ENCODE measurements around the gene PRR22.

Gene PRR22

DNA sequence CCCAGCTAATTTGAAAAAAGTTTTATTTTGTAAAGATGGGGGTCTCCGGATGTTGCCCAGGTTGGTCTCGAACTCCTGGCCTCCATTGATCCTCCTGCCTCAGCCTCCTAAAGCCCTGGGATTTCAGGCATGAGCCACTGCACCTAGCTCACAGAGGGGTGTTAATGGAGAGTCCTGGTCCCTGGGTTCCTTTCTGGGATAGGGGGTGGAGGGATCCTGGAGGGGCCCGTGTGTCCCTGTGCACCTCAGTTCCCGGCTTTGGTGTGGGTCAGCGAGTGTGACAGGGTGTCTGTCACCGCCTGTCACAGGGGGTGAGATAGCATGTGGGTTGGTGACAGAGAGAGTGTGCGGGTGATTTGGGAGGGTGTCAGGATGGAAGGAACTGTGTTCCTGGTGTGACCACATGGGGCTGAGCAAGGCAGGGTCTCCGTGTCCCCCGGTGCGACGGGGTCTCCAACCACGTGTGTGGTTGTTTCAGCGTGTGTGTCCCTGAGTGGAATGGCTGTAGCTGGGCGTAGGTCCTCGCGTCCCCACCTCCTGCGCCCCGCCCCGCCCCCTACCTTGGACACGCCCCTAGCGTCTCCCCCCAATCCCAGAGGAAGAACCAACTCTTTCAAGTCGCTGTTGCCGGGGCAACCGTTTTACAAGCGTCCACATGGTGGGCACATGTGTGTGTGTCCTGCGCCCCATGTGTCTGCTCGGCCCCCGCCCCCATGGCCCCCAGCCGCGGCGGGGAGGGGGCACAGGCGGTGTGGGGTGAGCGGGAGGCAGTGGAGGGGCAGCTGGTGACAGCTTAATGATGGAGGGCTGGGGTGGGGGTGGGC, 17.5 kb upstream of the PRR22 start:
- Histone ChIP-seq H3K36me3 (ENCODE audit: control insufficient read depth in 2 of 2, insufficient read depth in 2 of 2, low read length in 2 of 2) (no peaks in the 10 kb centered on the region), H3K27ac (ENCODE audit: low read length) (no peak overlapping the region), H3K4me3 (ENCODE audit: low read length in 2 of 2) (no peak overlapping the region), H3K9me3 (ENCODE audit: control insufficient read depth in 2 of 2, low read length in 2 of 2) (no peaks in the 10 kb centered on the region), H3K4me1 (ENCODE audit: control insufficient read depth, insufficient read depth, low read length) (peaks cover 28% of the 10 kb centered on the region), H3K9ac (ENCODE audit: low read length in 2 of 2) (no peak overlapping the region), H3K27me3 (ENCODE audit: control insufficient read depth in 1 of 2, insufficient read depth in 2 of 2, low read length in 2 of 2) (peaks cover 6 to 9% of the 10 kb centered on the region in 2 donors)

DNA sequence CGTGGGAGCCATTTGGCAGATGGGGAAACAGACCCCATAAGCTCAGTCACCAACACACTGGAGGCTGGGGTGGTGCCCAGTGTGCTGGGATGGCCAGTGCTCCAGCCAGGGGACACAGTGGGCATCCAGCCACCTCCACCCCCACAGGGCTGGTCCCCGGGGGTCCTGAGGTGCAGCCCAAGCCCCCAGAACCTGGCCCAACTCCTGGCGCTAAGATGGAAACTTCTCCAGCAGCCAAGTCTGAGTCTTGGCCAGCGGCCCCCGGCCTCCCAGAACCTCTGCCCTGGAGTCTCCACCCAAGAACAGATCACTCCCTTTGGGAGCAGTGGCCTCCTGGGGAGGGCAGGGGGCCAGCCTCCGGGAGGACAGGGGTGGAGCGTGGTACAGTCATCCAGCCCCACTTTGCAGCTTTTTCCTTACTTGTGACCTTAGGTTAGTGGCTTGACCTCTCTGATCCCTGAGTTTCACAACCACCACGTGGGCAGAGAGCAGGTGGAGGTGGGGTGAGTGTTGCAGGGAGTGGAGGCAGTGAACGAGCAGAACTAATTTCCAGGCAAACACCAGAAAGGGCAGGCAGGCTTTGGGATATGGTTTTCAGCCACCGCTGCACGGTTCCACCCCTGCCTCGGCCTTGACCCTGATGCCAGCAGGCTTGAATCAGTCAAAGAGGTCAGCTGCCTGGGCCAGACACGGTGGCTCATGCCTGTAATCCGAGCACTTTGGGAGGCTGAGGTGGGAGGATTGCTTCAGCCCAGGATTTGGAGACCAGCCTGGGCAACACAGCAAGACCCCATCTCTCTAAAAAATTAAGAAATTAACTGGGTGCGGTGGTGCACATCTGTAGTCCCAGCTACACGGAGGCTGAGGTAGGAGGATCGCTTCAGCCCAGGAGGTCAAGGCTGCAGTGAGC, 16.1 kb upstream of the PRR22 start:
- H3K27me3 ChIP-seq (ENCODE audit: control insufficient read depth in 1 of 2, insufficient read depth in 2 of 2, low read length in 2 of 2), result peaks cover 6 to 9% of the 10 kb centered on the region in 2 donors
- no peak overlapping the region for H3K9ac ChIP-seq (ENCODE audit: low read length in 2 of 2)
- H3K27ac ChIP-seq (ENCODE audit: low read length), result no peak overlapping the region
- H3K36me3 ChIP-seq (ENCODE audit: control insufficient read depth in 2 of 2, insufficient read depth in 2 of 2, low read length in 2 of 2), result no peaks in the 10 kb centered on the region
- H3K9me3 ChIP-seq (ENCODE audit: control insufficient read depth in 2 of 2, low read length in 2 of 2), result no peaks in the 10 kb centered on the region
- peaks cover 21% of the 10 kb centered on the region for H3K4me1 ChIP-seq (ENCODE audit: control insufficient read depth, insufficient read depth, low read length)
- no peak overlapping the region for H3K4me3 ChIP-seq (ENCODE audit: low read length in 2 of 2)

DNA sequence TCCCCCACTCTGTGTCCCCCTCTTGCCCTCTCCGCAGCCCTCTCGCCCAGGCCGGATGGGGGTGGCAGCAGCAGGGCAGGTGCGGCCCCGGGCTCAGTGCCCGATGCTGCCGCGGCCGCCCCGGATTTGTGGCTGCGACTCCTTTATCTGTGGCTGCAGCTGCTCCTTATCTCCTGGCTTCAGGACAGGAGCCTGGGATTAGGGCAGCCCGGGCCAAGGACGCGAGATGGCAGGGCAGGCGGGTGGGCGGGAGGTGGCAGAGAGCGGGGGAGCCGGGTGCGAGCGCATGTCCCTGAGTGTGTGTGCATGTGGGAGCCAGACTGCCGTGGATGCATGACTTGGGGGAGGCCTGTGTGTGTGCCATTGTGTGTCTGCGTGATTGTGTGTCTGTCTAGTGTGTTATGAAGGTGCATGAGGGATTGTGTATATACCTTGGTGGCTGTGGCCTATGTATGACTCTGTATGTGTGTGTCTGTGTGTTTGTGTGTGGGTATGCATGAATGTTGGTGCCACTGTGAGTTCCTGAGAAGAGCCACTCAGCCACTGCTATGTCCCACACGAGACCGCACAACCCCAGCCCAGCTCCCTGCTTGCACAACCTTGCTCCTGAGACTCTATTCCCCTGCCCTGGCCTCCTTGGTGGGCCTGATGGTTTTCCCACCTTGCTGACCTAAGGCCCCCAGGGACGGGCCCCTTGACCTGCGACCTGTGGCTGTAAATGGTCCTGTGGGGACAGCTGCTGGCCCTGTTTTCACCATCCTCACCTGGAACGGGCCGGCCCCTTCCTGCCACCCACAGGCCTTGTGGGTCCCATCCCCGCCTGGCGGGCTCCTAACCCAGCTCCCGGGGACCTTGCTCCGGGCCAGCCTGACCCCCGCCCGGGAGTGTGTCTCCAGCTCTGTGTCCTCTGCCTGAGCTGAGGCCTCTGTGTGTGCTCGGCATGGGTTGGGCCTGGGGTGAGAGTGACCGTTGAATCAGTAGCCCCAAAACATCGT, 15.0 kb upstream of the PRR22 start:
- peaks cover 6 to 8% of the 10 kb centered on the region in 2 donors for H3K27me3 ChIP-seq (ENCODE audit: control insufficient read depth in 1 of 2, insufficient read depth in 2 of 2, low read length in 2 of 2)
- H3K36me3 ChIP-seq (ENCODE audit: control insufficient read depth in 2 of 2, insufficient read depth in 2 of 2, low read length in 2 of 2), result no peaks in the 10 kb centered on the region
- no peak overlapping the region for H3K9ac ChIP-seq (ENCODE audit: low read length in 2 of 2)
- H3K4me1 ChIP-seq (ENCODE audit: control insufficient read depth, insufficient read depth, low read length), result peaks cover 18% of the 10 kb centered on the region
- H3K9me3 ChIP-seq (ENCODE audit: control insufficient read depth in 2 of 2, low read length in 2 of 2), result no peaks in the 10 kb centered on the region
- H3K27ac ChIP-seq (ENCODE audit: low read length), result no peak overlapping the region
- no peak overlapping the region for H3K4me3 ChIP-seq (ENCODE audit: low read length in 2 of 2)

DNA sequence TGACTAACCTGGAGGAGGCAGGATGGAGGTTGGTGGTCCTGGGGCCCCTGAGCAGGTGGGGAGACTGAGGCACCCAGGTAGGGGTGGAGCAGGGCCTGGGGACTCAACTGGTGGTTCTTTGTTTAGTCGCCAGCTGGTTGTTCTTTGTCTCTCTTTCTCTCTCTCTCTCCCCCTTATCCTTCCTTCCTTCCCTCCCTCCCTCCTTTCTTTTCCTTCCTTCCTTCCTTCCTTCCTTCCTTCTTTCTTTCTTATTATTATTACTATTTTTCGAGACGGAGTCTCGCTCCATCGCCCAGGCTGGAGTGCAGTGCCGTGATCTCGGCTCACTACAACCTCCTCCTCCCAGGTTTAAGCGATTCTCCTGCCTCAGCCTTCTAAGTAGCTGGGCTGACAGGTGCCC, 13.7 kb upstream of the PRR22 start:
- H3K4me1 ChIP-seq (ENCODE audit: control insufficient read depth, insufficient read depth, low read length), result peaks cover 7% of the 10 kb centered on the region
- H3K27ac ChIP-seq (ENCODE audit: low read length), result no peak overlapping the region
- no peak overlapping the region for H3K9ac ChIP-seq (ENCODE audit: low read length in 2 of 2)
- H3K4me3 ChIP-seq (ENCODE audit: low read length in 2 of 2), result no peak overlapping the region
- no peaks in the 10 kb centered on the region for H3K9me3 ChIP-seq (ENCODE audit: control insufficient read depth in 2 of 2, low read length in 2 of 2)
- H3K27me3 ChIP-seq (ENCODE audit: control insufficient read depth in 1 of 2, insufficient read depth in 2 of 2, low read length in 2 of 2), result peaks cover 0 to 6% of the 10 kb centered on the region in 2 donors
- H3K36me3 ChIP-seq (ENCODE audit: control insufficient read depth in 2 of 2, insufficient read depth in 2 of 2, low read length in 2 of 2), result no peaks in the 10 kb centered on the region

DNA sequence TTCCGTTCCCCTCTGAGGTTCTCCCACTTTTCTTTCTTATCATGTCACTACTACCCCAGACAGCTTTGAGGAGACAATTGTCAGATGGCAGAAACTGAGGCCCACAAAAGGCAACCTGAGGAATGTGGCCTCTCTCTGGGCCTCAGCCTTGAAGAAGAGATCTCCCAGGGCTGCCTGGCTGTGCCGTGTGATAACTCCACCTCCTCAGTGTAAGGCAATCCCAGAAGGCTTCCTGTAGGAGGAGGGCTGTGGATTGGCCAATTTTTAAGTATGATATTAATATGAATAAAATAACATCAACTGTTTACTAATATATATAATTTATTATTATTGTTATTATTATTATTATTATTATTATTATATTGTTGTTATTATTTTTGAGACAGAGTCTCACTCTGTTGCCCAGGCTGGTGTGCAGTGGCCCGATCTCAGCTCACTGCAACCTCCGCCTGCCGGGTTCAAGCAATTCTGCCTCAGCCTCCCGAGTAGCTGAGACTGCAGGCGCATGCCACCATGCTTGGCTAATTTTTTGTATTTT, 10.9 kb upstream of the PRR22 start:
- Histone ChIP-seq H3K9me3 (ENCODE audit: control insufficient read depth in 2 of 2, low read length in 2 of 2) (no peaks in the 10 kb centered on the region), H3K4me1 (ENCODE audit: control insufficient read depth, insufficient read depth, low read length) (peaks cover 3% of the 10 kb centered on the region)

DNA sequence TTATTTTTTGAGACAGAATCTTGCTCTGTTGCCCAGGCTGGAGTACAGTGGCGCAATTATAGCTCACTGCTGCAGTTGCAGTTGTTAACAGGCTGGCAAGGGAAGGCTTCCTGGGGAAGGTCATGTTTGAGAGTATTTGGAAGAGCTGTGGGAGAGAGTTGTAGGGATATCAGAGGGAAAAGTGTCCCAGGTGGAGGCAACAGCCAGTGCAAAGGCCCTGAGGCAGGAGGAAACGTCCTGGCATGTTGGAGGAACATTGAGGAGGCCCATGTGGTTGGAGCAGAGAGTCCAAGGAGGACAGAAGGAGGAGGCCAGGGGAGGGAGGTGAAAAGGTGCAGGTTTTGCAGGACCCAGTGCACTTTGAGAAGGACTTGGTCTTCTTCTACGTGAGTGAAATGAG, 8.6 kb upstream of the PRR22 start:
- Histone ChIP-seq H3K9me3 (ENCODE audit: control insufficient read depth in 2 of 2, low read length in 2 of 2) (no peaks in the 10 kb centered on the region), H3K27ac (ENCODE audit: low read length) (no peak overlapping the region), H3K9ac (ENCODE audit: low read length in 2 of 2) (no peak overlapping the region), H3K36me3 (ENCODE audit: control insufficient read depth in 2 of 2, insufficient read depth in 2 of 2, low read length in 2 of 2) (peaks cover 9 to 12% of the 10 kb centered on the region in 2 donors), H3K4me1 (ENCODE audit: control insufficient read depth, insufficient read depth, low read length) (peaks cover 6% of the 10 kb centered on the region), H3K4me3 (ENCODE audit: low read length in 2 of 2) (no peak overlapping the region), H3K27me3 (ENCODE audit: control insufficient read depth in 1 of 2, insufficient read depth in 2 of 2, low read length in 2 of 2) (no peaks in the 10 kb centered on the region)

More for the DNA sequence above, 10.9 kb upstream of the PRR22 start:
- no peak overlapping the region for H3K9ac ChIP-seq (ENCODE audit: low read length in 2 of 2)
- H3K36me3 ChIP-seq (ENCODE audit: control insufficient read depth in 2 of 2, insufficient read depth in 2 of 2, low read length in 2 of 2), result no peaks in the 10 kb centered on the region
- H3K27me3 ChIP-seq (ENCODE audit: control insufficient read depth in 1 of 2, insufficient read depth in 2 of 2, low read length in 2 of 2), result peaks cover 0 to 2% of the 10 kb centered on the region in 2 donors
- H3K4me3 ChIP-seq (ENCODE audit: low read length in 2 of 2), result no peak overlapping the region
- H3K27ac ChIP-seq (ENCODE audit: low read length), result no peak overlapping the region

DNA sequence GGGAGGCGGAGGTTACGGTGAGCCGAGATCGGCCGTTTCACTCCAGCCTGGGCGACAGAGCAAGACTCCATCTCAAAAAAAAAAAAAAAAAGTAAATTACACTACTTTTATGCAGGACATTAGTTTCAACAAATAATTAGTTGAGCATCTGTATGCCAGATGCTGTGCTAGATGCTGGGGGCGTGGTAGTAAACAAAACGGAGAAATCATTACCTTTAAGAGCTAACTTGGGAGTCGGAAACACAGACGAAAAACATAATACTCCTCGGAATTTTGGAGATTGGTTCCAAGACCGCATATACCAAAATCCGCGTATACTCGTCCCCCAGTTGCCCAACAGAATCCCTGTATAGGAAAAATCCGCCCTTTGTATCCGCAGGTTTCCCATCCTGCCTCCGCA, 7.7 kb upstream of the PRR22 start:
- no peak overlapping the region for H3K9ac ChIP-seq (ENCODE audit: low read length in 2 of 2)
- no peaks in the 10 kb centered on the region for H3K27me3 ChIP-seq (ENCODE audit: control insufficient read depth in 1 of 2, insufficient read depth in 2 of 2, low read length in 2 of 2)
- peaks cover 6% of the 10 kb centered on the region for H3K4me1 ChIP-seq (ENCODE audit: control insufficient read depth, insufficient read depth, low read length)
- H3K27ac ChIP-seq (ENCODE audit: low read length), result no peak overlapping the region
- H3K9me3 ChIP-seq (ENCODE audit: control insufficient read depth in 2 of 2, low read length in 2 of 2), result no peaks in the 10 kb centered on the region
- H3K4me3 ChIP-seq (ENCODE audit: low read length in 2 of 2), result no peak overlapping the region
- peaks cover 19 to 21% of the 10 kb centered on the region in 2 donors for H3K36me3 ChIP-seq (ENCODE audit: control insufficient read depth in 2 of 2, insufficient read depth in 2 of 2, low read length in 2 of 2)

DNA sequence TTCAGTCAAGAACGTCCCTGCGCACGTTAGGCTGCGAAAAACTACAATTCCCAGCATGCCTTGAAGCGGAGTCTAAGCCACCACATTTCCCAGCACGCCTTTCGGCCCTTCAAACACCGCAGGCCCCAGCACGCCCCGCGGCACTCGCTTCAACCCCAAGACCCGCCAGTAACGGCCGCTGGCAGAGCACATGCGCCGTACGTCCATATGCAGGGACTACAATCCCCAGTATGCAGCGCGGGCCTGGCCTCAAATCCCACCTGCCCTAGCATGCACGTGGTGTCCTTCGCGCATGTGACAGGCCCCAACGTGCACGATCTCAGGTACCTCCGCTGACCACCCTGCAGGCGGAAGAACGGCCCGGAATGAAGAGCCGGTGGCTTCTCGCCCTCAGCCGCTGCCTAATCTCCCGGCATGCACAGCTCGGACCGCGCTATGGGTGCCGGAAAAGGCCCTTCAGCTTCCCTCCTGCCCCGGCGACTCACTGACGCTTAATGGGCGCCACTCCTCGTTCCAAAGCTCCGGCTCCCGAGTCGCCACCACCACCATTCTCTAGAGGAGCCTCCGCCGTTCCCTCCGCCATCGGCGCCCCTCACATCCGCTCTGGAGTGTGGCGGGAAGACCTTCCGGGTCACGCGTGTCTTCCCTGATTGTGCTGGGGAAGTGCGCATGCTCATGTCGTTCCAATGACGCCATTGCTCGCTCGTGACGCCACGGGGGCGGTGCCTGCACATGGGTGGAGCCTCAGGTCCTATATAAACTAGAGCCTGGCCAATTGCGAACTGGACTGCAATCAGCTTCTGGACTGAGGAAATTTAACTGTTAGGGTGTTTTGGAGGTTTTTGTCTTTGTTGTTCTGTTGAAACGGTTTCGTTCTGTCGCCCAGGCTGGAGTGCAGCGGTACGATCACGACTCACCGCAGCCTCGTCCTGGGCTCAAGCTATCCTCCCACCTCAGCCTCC, 6.3 kb upstream of the PRR22 start, which contains the start of gene DUS3L:
DUS3L (minus strand) TSS at position 605 of the 962 bp plus-strand sequence; CDS start at position 583, 22 bp downstream.
- Histone ChIP-seq H3K9me3 (ENCODE audit: control insufficient read depth in 2 of 2, low read length in 2 of 2) (no peaks in the 10 kb centered on the region), H3K36me3 (ENCODE audit: control insufficient read depth in 2 of 2, insufficient read depth in 2 of 2, low read length in 2 of 2) (peaks cover 31 to 33% of the 10 kb centered on the region in 2 donors), H3K27ac (ENCODE audit: low read length) (peak within 1 kb of the TSS; percentile 95), H3K4me3 (ENCODE audit: low read length in 2 of 2) (peak within 1 kb of the TSS; percentile 89 to 99), H3K9ac (ENCODE audit: low read length in 2 of 2) (peak within 1 kb of the TSS; percentile 93), H3K27me3 (ENCODE audit: control insufficient read depth in 1 of 2, insufficient read depth in 2 of 2, low read length in 2 of 2) (no peaks in the 10 kb centered on the region), H3K4me1 (ENCODE audit: control insufficient read depth, insufficient read depth, low read length) (peaks cover 6% of the 10 kb centered on the region)

DNA sequence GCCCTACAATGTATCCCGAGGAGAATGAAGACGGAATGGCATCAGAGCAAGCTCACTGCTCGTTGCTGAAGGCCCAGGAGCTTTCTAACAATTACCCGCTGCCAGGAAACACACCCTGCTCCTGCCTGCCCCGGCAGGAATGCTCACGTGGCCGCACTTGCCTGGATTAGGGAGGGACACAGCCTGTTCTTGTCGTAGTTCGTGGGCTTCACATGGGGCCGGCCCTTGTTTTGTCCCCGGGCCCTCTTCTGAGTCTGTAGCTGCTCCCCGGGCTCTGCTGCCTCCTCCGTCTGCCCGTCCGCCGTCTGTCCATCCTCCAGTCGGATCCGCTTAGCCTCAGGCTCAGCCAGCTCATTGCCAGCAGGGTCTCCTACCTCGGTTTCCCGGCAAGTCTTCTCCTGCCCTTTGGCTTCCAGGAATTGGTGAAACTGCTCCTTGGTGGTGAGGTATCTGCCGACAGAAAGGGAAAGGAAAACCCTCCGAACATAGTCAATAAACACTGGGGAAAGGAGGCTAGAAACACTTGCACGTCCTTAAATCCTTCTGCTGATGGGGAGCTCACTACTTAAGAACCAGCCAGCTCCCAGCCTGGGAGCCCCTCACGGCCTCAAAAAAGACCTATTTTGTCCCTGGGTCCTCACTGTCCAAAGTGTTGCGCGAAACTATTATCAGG, 5.5 kb upstream of the PRR22 start:
- Histone ChIP-seq H3K36me3 (ENCODE audit: control insufficient read depth in 2 of 2, insufficient read depth in 2 of 2, low read length in 2 of 2) (peaks cover 35% of the 10 kb centered on the region in 2 donors), H3K27me3 (ENCODE audit: control insufficient read depth in 1 of 2, insufficient read depth in 2 of 2, low read length in 2 of 2) (no peaks in the 10 kb centered on the region), H3K9ac (ENCODE audit: low read length in 2 of 2) (peak overlapping the region; percentile 58 to 93), H3K4me3 (ENCODE audit: low read length in 2 of 2) (peak overlapping the region; percentile 89 to 99), H3K4me1 (ENCODE audit: control insufficient read depth, insufficient read depth, low read length) (peaks cover 6% of the 10 kb centered on the region), H3K27ac (ENCODE audit: low read length) (peak overlapping the region; percentile 95), H3K9me3 (ENCODE audit: control insufficient read depth in 2 of 2, low read length in 2 of 2) (no peaks in the 10 kb centered on the region)
